HG02970 (cell line): ENCODE measurements around the gene JMJD4.
"Not testable (repeated sequence)": the region's sequence is repeated elsewhere in the genome, so short reads cannot be mapped to it uniquely, and the experiment has no call there.

Source experiments
- ATAC-seq: cut with Tn5 transposase; IDR thresholded peaks from one replicate; pipeline ENCODE4 v1.9.1; 2021; ENCODE audit warnings: mild to moderate bottlenecking, moderate library complexity, moderate number of reproducible peaks; ENCODE audit not compliant: unreplicated experiment, low FRiP score

Gene JMJD4

DNA sequence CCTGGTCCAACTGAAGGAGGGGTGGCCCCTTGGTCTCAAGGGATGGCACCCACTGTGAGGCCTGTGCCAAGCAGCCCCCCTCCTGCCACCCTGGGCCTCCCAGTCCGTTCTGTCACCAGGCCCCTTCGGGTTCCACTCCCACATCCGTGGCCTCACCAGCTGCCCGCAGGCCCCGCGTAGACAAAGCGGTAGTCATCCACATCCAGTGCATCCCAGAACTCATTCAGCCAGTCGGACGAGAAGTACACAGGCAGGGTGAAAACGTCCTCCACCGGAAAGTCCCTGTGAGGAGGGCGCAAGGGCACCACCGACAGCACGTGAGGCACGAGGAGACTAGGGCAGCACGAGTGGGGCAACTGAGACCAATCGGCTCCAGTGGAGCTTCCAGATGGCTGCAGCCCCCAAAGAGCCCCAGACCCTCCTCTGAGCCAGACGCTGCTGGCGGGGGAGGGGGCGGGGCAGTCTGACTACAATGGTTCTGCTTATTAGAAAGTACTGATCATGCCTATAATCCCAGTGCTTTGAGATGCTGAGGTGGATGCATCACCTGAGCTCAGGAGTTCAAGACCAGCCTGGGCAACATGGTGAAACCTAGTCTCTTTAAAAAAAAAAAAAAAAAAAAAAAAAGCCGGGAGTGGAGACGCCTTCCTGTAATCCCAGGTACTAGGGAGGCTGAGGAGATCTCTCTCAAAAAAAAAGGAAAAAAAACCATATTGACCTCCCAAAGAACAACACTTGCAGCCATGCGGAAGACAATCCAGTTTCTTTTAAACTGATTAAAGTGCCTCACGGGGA lies 1.2 kb downstream of the JMJD4 start:
- ATAC-seq, result no peak

DNA sequence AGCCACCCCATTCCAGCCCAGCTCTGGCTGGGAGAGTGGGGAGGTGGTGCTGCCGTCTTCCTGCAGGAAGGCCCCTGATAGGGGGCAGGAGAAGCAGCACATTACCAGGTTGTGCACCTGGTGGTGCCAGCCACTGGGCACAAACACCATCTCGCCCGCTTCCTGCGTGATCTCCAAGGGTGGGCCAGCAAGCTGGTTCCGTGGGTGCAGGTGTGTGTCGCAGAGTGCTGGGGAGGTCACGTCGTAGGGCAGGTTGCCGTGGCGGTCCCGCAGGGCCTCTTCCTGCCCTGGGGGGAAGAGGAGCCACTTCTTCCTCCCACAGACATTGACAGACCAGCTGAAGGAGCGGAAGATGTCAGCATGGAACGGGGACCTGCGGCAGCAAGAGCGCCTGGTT lies 1.8 kb downstream of the JMJD4 start:
- no peak for ATAC-seq

DNA sequence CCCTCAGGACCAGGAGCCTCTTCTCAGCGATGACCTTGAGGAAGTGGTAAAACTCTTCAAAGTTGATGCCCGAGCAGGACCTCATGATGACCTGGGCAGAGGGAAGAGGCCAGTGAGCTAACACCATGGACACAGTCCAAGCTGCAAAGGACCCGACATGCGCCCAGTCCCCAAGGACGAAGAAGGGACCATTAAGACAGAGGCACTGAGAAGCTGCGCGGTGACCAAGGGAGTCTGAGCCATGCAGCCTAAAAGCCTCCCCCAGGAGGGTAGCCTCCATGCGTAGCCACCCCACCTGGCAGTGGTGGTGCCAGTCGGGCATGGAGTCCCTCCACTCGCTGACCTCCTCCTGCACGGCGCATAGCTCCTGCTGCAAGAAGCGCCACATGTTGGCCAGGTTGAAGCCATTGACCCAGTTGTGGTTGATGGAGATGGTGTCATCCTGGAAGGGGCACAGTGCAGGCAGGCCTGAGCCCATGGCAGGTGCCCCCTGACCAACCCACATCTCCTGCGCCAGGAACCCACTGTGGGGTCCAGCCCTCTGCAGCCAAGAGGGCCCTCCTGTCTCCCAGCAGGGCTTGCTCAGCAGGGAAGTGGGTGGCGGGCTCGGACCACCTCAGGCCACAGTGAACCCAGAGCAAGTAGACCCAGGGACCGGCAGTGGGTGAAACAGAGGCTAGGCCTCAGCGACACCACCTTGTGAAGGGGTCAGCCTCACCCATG lies 2.4 kb downstream of the JMJD4 start:
- no peak for ATAC-seq

DNA sequence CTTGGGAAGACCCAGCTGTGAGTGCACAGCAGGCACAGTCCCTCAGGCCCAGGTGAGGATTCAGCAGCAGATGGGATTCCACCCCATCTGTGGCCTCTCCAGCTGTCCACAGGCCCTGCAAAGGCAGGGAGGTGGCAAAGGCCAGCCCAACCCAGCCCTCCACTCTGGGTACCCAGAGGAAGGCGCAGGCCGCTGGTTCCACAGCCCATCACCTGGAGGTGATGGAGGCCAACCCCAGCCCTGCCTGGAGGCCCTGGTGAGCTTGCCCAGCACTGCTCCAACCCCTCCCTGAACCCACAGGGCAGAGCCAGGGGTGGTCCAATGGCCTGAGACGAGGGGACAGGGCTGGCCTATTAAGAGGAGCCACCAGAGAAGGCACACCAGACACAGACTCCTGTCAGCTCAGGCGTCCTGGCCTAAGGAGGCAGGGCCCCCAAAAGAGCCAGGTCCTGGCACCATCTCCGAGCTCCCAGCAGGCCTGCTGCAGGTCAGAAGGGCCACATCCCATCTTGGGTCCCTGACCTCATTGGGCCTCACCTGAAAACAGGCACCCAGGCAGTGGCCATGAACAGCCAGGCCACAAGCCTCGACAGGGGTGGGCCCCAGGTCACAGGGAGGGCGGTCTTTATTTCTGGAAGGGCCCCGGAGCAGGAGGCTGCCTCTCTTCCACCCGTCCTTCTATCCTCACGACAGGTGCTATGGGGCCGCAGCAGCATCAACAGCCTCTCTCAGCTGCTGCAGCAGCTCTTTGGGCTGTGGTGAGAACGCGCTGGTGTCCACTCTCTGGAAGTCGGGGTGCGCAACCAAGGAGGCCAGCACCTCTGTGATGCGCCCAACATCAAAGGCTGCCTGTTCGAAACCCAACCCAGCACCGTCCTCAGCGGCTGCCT lies 3.2 kb downstream of the JMJD4 start:
- ATAC-seq, result no peak

GRCh38 chr1:227731241-227731677 lies 3.8 kb downstream of the JMJD4 start:
- ATAC-seq, result no peak

DNA sequence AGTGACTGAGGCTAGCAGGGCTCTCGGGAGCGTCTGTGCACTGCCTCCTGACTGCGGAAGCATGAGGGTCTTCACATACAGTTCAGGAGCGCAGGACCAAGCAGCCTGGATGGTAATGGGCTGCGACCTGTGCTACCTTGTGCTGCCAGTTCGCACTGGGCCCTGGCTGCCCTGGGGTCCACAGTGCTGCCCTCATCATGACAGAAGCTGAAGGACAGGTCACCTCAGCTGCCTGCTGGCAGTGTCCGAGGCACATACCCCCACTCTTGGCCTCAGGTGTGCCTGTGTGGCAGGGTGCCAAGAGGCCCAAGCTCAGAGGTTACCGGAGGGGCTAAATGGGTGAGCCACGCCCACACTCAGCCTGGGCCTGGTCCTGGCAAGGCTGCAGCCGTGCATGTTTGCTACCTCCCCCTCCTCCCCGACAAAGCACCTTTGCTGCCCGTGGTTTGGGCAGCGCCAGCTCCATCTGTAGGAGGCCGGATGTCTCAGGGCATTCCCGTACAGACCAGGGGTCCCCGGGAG lies 4.4 kb downstream of the JMJD4 start:
- no peak for ATAC-seq

- ATAC-seq, result no peak
Measured at GRCh38 chr1:227729881-227730629, 5.0 kb downstream of the JMJD4 start.

GRCh38 chr1:227729144-227729880 lies 5.8 kb downstream of the JMJD4 start:
- ATAC-seq, result no peak

GRCh38 chr1:227728892-227729143 lies 6.3 kb downstream of the JMJD4 start:
- no peak for ATAC-seq

DNA sequence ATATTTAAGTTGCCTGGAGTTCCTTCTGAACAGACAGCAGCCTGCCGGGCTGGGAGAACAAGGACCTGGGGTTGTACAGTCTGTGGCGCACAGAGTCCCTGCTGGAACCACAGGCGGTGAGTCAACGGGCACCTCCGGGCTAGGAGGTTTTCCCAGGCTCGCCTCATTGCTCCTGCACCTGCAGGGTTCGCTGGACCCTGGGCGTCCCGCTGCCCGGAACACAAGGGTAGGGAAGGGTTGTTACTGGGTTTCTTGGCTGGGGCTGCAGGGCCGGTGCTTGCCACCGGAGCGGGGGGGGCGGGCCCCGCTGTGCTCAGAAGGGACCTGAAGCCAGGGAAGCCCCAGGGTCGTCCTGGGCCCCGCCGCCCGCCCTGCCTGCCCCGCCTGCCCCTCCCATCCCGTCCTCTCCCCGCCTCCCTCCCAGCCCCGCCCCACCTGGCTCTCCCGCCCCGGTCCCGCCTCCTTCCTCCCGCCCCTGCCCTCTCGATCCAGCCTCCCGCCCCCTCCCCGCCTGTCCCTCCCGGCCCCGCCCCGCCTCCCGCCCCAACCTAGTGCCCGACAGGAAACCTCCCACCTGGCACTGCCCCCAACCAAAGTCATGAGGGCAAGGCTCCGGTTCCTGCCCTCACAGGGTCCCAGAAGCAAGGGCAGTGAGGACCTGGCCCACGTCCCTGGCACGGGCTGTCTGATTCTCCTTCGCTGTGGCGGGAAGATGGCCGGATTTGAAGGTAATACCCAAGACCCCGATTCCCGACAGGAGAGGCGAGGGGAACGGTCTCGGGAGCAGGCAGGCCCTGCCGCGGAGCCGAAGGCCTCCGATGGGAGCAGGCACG lies 6.8 kb downstream of the JMJD4 start:
- no peak for ATAC-seq

GRCh38 chr1:227726924-227727599 lies 8.0 kb downstream of the JMJD4 start:
- no peak for ATAC-seq

DNA sequence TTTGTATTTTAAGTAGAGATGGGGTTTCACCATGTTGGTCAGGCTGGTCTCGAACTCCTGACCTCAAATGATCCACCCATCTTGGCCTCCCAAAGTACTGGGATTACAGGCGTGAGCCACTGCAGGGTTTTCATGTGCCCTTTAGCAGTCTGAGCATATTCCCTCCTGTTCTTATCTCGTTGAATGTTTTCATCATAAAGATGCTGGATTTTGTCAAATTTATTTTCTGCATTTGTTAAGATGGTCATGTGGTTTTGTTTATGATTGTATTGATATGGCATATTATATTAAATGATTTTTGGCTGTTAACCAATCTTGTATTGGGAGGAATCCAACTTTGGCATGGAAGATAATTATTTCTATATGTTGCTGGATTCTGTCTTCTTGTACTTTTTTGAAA lies 8.8 kb downstream of the JMJD4 start:
- ATAC-seq, result no peak

DNA sequence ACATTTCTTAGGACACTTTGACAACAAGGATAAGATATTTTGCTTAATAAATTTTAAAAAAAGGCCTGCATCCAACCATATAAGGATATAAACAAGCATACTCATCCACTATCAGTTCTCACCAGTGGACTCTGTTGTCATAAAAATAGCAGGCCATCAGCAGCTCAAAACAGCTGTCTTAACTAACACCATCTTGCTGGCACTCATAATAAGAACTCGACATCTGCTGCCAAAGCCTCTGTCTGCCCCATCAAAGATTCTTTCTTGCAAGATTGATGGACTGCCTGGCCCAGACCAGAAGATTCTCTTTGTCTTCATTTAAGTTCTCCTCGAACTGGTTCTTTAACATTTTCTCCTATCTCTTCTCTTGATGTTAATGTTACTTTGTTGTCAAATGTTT lies 10.1 kb downstream of the JMJD4 start:
- no peak for ATAC-seq

- no peak for ATAC-seq
Measured at GRCh38 chr1:227723474-227723873, 11.6 kb downstream of the JMJD4 start.

DNA sequence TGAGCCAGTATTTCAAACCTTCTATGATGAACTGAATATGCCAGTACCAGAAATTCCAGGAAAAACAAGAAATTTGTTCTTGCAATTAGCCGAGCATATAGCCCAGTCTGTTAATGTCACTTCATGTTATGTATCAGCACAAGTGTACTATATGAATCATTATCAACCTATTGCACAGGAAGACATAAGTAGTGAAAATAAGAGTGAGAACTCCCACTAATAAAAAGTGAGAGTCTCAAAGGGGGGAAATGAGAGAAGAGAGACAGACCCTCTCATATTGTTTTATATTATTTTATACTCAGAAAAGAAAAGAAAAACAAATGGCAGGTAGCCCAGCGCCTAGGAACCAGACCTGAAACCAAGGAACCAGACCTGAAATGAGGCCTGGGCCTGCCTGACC lies 16.2 kb downstream of the JMJD4 start:
- ATAC-seq, result no peak

GRCh38 chr1:227712648-227713047 lies 22.5 kb downstream of the JMJD4 start:
- no peak for ATAC-seq

DNA sequence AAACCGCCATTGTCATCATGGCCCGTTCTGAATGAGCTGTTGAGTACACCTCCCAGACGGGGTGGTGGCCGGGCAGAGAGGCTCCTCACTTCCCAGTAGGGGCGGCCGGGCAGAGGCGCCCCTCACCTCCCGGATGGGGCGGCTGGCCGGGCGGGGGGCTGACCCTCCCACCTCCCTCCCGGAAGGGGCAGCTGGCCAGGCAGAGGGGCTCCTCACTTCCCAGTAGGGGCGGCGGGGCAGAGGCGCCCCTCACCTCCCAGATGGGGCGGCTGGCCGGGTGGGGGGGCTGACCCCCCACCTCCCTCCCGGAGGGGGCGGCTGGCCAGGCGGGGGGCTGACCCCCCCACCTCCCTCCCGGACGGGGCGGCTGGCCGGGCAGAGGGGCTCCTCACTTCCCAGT lies 24.6 kb downstream of the JMJD4 start:
- not testable (repeated sequence) for ATAC-seq

DNA sequence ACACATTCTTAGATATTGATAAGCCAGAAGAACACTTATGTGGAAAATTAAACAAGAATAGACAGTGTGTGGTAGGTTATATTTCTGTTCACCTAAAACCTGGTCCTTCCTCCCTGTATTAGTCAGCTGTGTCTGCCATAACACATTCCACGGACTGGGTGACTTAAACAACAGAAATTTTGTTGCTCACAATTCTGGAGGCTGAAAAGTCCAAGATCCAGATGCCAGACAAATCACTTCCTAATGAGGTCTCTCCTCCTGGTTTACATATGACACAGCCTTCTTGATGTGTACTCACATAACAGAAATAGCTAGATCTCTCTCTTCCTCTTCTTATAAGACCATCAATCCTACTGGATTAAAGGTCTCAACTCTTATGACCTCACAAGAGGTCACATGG lies 25.7 kb downstream of the JMJD4 start:
- no peak for ATAC-seq
